ENCODE measurements around the gene ZBTB7C. TPM values are rescaled to one million over a fixed set of nuclear protein-coding genes. Genes with fewer than 3 reads are reported as not detected.

ZBTB7C gene
- polyA plus RNA-seq, 2 of the 4 experiments (the other 2 are of a cell fraction) = 0.10 to 0.12 TPM

DNA sequence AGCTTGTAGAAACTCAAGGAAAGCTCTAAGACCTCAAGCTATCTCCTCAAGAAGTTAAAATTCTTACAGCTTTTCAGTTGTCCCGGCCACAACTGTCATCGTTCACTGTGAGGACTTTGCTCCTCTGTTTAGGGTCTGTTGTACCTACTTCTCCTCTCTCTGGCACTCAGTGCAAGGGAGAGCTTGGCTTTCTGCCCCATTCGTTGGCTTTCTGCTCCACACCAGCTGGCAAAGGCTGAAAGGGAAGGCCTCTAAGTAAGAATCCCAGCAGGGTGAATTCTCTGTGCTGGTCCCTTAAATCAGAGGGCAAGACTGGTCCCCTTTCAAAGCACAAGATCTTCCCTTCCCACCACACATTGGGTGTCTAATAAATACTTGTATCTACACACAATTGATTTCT lies 17.3 kb downstream of the ZBTB7C start:
- Histone ChIP-seq H3K27ac (no peak overlapping the region), H3K4me2 (no peak overlapping the region), H3K4me1 (peaks cover 19% of the 10 kb centered on the region), H3K4me3 (no peak overlapping the region), H3K9me3 (no peaks in the 10 kb centered on the region)
- no peak for ATAC-seq
- no peak for TF ChIP-seq RARB (CRISPR knock-in tag; IDR thresholded peaks at IDR 0.05)
- TF ChIP-seq RNF2 (IDR thresholded peaks at IDR 0.05; ENCODE audit: borderline replicate concordance, low read depth) = no peak
- no peak for TF ChIP-seq ZC3H11A (IDR thresholded peaks at IDR 0.05)
- no peak for TF ChIP-seq HOXB13 (CRISPR knock-in tag; IDR thresholded peaks at IDR 0.05; ENCODE audit: low read depth)
- no peak for TF ChIP-seq ZNF302 (CRISPR knock-in tag; IDR thresholded peaks at IDR 0.05)
- TF ChIP-seq GATA3 (IDR thresholded peaks at IDR 0.05; ENCODE audit: borderline replicate concordance) = no peak
- no peak for TF ChIP-seq KDM1A (IDR thresholded peaks at IDR 0.05; ENCODE audit: low read depth)
- no peak for TF ChIP-seq EHMT2 (IDR thresholded peaks at IDR 0.05; ENCODE audit: low read depth)
- no peak for TF ChIP-seq HOXB5 (CRISPR knock-in tag; IDR thresholded peaks at IDR 0.05)
- TF ChIP-seq MAFK (IDR thresholded peaks at IDR 0.05; ENCODE audit: partially characterized antibody) = no peak
- no peak for TF ChIP-seq EHF (CRISPR knock-in tag; IDR thresholded peaks at IDR 0.05)
- TF ChIP-seq, protein P1, sequence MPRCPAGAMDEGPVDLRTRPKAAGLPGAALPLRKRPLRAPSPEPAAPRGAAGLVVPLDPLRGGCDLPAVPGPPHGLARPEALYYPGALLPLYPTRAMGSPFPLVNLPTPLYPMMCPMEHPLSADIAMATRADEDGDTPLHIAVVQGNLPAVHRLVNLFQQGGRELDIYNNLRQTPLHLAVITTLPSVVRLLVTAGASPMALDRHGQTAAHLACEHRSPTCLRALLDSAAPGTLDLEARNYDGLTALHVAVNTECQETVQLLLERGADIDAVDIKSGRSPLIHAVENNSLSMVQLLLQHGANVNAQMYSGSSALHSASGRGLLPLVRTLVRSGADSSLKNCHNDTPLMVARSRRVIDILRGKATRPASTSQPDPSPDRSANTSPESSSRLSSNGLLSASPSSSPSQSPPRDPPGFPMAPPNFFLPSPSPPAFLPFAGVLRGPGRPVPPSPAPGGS (IDR thresholded peaks at IDR 0.05) = no peak
- no peak for TF ChIP-seq CEBPB (IDR thresholded peaks at IDR 0.05)
- TF ChIP-seq TFCP2L1 (CRISPR knock-in tag; IDR thresholded peaks at IDR 0.05) = no peak
- TF ChIP-seq TP53 (CRISPR knock-in tag; IDR thresholded peaks at IDR 0.05) = no peak
- TF ChIP-seq ZSCAN20 (CRISPR knock-in tag; IDR thresholded peaks at IDR 0.05) = no peak
- TF ChIP-seq MYC (IDR thresholded peaks at IDR 0.05; ENCODE audit: borderline replicate concordance, low read length) = no peak
- TF ChIP-seq, protein P2, sequence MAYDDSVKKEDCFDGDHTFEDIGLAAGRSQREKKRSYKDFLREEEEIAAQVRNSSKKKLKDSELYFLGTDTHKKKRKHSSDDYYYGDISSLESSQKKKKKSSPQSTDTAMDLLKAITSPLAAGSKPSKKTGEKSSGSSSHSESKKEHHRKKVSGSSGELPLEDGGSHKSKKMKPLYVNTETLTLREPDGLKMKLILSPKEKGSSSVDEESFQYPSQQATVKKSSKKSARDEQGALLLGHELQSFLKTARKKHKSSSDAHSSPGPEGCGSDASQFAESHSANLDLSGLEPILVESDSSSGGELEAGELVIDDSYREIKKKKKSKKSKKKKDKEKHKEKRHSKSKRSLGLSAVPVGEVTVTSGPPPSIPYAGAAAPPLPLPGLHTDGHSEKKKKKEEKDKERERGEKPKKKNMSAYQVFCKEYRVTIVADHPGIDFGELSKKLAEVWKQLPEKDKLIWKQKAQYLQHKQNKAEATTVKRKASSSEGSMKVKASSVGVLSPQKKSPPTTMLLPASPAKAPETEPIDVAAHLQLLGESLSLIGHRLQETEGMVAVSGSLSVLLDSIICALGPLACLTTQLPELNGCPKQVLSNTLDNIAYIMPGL (CRISPR knock-in tag; IDR thresholded peaks at IDR 0.05; ENCODE audit: borderline replicate concordance) = no peak
- no peak for TF ChIP-seq KDM5A (IDR thresholded peaks at IDR 0.05)
- TF ChIP-seq FOSL2 (IDR thresholded peaks at IDR 0.05) = no peak
- no peak for TF ChIP-seq FOSL2 (CRISPR knock-in tag; IDR thresholded peaks at IDR 0.05)
- no peak for DNase-seq (ENCODE audit: low read depth in 1 of 2, low spot score in 1 of 2)
- ChIA-PET CTCF (interaction anchor here (1.3 kb wide), 1 partner anchor 84 kb away, joined by 3 read pairs; no protein-coding TSS in a partner anchor), POLR2A (interaction anchor here (0.6 kb wide), 1 partner anchor 231 kb away, joined by 5 read pairs; no protein-coding TSS in a partner anchor)
- 52% methylated on average over 3 of the region's 3 CpGs for WGBS (ENCODE audit: missing lambda C conversion rate)
- FAIRE-seq = no peak

DNA sequence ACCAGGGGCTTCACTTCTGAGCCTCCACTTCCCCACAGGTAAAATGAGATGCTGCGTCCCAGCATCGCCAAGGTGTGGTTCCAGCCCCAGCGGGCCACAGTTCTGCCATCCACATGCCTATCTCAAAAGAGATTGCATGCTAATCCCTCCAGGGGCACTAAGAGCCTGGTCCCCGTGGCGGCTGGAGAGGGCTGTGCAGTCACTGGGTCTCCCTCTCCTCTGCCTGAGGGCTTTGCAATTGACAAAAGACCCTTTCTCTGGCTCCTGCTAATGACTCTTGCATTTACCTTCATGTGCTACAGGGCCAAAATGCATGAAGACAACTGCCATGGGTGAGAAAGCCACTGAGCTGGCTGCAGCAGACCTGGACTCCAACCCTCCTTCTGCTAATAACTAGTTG lies 18.5 kb downstream of the ZBTB7C start:
- FAIRE-seq = no peak
- TF ChIP-seq HOXB5 (CRISPR knock-in tag; IDR thresholded peaks at IDR 0.05) = no peak
- TF ChIP-seq GATA3 (IDR thresholded peaks at IDR 0.05; ENCODE audit: borderline replicate concordance) = no peak
- TF ChIP-seq SREBF2 (IDR thresholded peaks at IDR 0.05) = no peak
- no peak for TF ChIP-seq POLR2AphosphoS2 (conservative IDR thresholded peaks at IDR 0.05; ENCODE audit: low read length)
- no peak overlapping the region for H3K27ac ChIP-seq
- peaks cover 19% of the 10 kb centered on the region for H3K4me1 ChIP-seq
- ChIA-PET CTCF (interaction anchor here (1.2 to 1.3 kb wide), 4 partner anchors 15 to 160 kb away, joined by 3 to 4 read pairs (median 3); no protein-coding TSS in a partner anchor), POLR2A (no interaction called here)
- ATAC-seq = no peak
- no peak overlapping the region for H3K4me2 ChIP-seq
- no peak for DNase-seq (ENCODE audit: low read depth in 1 of 2, low spot score in 1 of 2)
- no peaks in the 10 kb centered on the region for H3K9me3 ChIP-seq
- 87% methylated on average over 5 of the region's 5 CpGs for WGBS (ENCODE audit: missing lambda C conversion rate)
- H3K4me3 ChIP-seq = no peak overlapping the region

DNA sequence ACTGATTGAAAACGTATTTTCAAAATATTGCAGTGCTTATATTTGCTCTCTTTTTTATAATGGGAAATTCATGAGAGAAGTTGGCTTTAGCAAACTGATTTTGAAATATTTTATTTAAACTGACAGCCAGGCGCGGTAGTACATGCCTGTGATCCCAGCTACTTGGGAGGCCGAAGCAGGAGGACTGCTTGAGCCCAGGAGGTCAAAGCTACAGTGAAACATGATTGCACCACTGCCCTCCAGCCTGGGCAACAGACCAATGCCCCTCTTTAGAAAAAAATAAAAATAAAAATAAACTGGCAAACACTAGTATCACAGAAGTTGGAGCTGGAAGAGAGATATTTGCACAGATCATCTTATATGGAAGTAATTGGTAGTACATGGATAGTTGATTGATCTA lies 20.7 kb downstream of the ZBTB7C start:
- TF ChIP-seq HOXB5 (CRISPR knock-in tag; IDR thresholded peaks at IDR 0.05) = no peak
- TF ChIP-seq, protein P3, sequence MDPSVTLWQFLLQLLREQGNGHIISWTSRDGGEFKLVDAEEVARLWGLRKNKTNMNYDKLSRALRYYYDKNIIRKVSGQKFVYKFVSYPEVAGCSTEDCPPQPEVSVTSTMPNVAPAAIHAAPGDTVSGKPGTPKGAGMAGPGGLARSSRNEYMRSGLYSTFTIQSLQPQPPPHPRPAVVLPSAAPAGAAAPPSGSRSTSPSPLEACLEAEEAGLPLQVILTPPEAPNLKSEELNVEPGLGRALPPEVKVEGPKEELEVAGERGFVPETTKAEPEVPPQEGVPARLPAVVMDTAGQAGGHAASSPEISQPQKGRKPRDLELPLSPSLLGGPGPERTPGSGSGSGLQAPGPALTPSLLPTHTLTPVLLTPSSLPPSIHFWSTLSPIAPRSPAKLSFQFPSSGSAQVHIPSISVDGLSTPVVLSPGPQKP (IDR thresholded peaks at IDR 0.05; ENCODE audit: low read depth, low read length) = no peak
- TF ChIP-seq EP300 (IDR thresholded peaks at IDR 0.05) = peak in 1 of 2 experiments; percentile 10; a peak in 1 of 5 replicates
- TF ChIP-seq EHMT2 (IDR thresholded peaks at IDR 0.05; ENCODE audit: low read depth) = no peak
- Histone ChIP-seq H3K4me3 (no peak overlapping the region), H3K27ac (no peak overlapping the region; a peak in 1 of 6 replicates), H3K9me3 (no peaks in the 10 kb centered on the region), H3K4me2 (peak overlapping the region; percentile 21), H3K4me1 (peaks cover 19% of the 10 kb centered on the region)
- POLR2A ChIA-PET = no interaction called here
- FAIRE-seq = no peak
- WGBS (ENCODE audit: missing lambda C conversion rate) = 20% methylated on average over 4 of the region's 4 CpGs
- CTCF ChIA-PET = interaction anchor here (0.8 to 1.0 kb wide), 2 partner anchors 23 to 58 kb away, joined by 3 read pairs; no protein-coding TSS in a partner anchor
- peak in 1 of 2 experiments; percentile 34 for DNase-seq (ENCODE audit: low read depth in 1 of 2, low spot score in 1 of 2)
- peak in 1 of 2 experiments; percentile 30; a peak in 1 of 6 replicates for ATAC-seq

Data from A549 (cell line).